ES-I3 (cell line): ENCODE data around the gene VSX1.

Source experiments
- H3K36me3 ChIP-seq: 2 replicates; pipeline ENCODE4 v1.6.1; 2013; ENCODE audit warnings: mild to moderate bottlenecking, low read length, control low read depth, moderate library complexity; ENCODE audit not compliant: insufficient read depth
- H3K4me1 ChIP-seq: 2 replicates; pipeline ENCODE4 v1.6.1; 2013; ENCODE audit warnings: mild to moderate bottlenecking, control low read depth, low read length; ENCODE audit not compliant: insufficient read depth
- H3K9ac ChIP-seq: 2 replicates; pipeline ENCODE4 v1.6.1; 2013; ENCODE audit warnings: low read depth, mild to moderate bottlenecking, low read length, moderate library complexity
- H3K9me3 ChIP-seq: 2 replicates; pipeline ENCODE4 v1.6.1; 2013; ENCODE audit warnings: mild to moderate bottlenecking, low read length, moderate library complexity; ENCODE audit not compliant: control insufficient read depth, insufficient read depth

The VSX1 gene

DNA sequence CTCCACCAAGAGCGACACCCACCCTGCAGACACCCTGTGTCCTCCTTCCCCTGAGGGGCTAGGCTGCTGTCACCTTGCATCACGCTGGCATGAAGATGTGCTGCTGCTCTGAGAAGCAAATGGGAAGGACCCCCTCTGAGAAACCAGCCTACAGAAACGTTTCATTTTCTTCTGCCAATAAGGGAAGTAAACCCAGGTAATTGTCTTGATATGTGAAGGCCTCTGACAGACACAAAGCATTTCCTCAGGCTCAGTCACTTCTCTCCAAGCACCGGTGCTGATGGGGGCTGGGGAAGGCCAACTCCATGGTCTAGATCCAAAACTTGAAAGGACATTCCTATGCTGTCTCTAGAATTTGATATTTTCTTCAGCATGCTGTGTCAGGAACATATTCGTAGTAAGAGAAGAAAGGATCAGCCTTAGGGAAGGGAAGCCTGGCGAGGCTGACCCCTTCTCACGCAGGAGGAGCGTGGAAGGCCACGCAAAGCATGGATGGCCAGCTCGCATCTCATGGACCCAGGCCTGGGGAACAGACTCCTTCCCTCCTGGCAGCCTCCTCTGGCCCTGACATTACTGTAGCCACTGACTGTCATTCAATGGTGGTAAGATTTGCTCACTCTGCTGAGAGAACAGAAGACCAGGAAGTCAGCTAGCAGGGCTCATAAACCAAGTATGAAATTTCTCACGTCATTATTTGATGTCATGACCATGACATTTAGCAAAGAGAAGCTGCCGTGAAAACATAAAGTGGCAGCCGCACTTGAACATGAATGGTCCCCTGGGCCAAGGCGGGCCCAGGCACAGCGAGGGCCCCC lies 44.4 kb downstream of the VSX1 start:
- Histone ChIP-seq H3K4me1 (no peaks in the 10 kb centered on the region), H3K36me3 (no peaks in the 10 kb centered on the region), H3K9ac (no peak overlapping the region), H3K9me3 (no peaks in the 10 kb centered on the region)

DNA sequence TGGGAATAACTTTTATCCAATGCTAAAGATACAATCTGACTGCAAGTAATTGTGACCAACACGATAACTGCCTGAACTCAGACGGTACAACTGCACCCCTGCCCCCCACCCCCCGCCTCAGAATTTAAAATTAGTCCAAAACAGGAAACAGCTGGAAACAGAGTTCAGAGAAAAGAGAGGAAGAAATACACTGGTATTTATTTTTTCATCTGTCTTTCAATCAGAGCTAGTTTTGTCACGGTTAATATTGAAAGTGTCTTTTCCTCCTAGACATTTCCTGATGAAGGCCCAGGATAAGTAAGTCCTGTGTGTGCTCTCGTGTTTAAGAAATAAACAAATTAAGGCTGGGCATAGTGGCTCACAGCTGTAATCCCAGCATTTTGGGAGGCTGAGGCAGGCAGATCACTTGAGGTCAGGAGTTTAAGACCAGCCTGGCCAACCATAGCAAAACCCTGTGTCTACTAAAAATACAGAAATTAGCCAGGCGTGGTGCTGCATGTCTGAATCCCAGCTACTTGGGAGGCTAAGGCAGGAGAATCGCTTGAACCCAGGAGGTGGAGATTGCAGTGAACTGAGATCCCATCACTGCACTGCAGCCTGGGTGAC lies 45.5 kb downstream of the VSX1 start:
- Histone ChIP-seq H3K9me3 (no peaks in the 10 kb centered on the region), H3K4me1 (no peaks in the 10 kb centered on the region), H3K9ac (no peak overlapping the region), H3K36me3 (no peaks in the 10 kb centered on the region)

DNA sequence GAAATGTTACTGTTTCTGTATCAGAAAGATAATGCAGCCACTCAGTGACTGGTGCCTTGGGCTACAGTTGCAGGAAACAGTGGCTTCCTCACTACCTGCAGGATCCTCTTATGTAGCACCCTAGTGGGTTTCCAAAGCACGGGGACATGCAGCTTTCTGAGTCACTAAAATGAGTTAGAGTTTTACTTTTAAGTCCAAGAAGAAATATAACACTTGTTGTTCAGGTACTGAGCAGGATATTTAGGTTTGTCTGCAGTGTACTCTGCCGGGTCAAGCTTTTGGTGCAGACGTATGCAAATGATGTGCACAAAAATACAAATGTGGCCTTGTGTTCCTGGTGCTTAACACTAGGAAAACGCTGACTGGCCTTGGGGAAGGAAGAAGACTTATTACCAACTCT lies 46.0 kb downstream of the VSX1 start:
- H3K36me3 ChIP-seq, result no peaks in the 10 kb centered on the region
- H3K9me3 ChIP-seq, result no peaks in the 10 kb centered on the region
- H3K9ac ChIP-seq, result no peak overlapping the region
- no peaks in the 10 kb centered on the region for H3K4me1 ChIP-seq

DNA sequence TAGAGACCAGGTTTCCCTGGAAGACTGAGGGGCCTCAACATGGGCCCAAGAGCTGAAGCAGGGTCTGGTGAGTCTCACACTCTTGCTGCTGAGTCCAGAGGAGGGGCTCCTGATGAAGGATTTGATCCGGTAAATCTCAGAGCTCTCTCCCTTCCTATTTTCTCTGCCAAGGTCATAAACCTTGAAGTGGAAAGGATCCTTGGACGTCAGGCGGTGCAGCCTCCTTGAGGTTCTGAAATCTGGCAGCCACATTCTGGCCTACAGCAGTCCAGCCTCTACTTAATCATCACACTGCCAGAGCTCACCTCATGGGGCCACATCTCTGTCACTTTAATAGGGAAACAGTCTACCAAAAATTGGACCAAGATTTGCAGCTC lies 48.0 kb downstream of the VSX1 start:
- Histone ChIP-seq H3K9ac (no peak overlapping the region), H3K36me3 (no peaks in the 10 kb centered on the region), H3K9me3 (no peaks in the 10 kb centered on the region), H3K4me1 (no peaks in the 10 kb centered on the region)

DNA sequence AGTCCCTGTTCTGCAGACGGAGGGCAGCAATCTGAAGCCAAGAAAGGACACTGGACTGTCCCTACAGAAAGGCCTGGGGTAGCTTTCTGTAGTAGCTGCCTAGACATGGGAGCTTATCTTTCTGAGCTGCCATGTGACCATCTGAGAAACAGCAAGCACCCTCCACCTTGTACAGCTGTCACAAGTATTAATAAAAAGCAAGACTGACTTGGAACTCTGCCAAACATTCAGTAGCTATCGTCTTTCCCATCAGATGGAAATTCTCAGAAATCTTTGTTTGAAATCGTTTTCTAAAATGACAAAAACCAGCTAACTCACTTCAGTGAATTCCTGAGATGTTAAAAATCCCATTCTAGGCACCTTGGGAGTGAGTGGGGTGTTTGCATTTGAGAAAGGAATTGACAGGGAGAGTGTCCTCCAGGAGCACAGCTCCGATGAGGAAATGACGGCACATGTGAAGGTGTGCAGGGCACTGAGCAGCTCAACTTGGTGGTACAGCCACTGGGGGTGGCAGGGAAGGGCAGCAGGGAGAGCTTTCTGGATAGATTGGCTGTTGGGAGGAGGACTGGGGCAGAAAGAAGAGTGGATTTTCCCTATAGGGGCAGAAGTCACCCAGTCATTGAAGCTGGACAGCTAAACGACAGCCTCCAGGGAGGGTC lies 48.5 kb downstream of the VSX1 start:
- no peak overlapping the region for H3K9ac ChIP-seq
- H3K9me3 ChIP-seq, result no peaks in the 10 kb centered on the region
- no peaks in the 10 kb centered on the region for H3K36me3 ChIP-seq
- H3K4me1 ChIP-seq, result no peaks in the 10 kb centered on the region

DNA sequence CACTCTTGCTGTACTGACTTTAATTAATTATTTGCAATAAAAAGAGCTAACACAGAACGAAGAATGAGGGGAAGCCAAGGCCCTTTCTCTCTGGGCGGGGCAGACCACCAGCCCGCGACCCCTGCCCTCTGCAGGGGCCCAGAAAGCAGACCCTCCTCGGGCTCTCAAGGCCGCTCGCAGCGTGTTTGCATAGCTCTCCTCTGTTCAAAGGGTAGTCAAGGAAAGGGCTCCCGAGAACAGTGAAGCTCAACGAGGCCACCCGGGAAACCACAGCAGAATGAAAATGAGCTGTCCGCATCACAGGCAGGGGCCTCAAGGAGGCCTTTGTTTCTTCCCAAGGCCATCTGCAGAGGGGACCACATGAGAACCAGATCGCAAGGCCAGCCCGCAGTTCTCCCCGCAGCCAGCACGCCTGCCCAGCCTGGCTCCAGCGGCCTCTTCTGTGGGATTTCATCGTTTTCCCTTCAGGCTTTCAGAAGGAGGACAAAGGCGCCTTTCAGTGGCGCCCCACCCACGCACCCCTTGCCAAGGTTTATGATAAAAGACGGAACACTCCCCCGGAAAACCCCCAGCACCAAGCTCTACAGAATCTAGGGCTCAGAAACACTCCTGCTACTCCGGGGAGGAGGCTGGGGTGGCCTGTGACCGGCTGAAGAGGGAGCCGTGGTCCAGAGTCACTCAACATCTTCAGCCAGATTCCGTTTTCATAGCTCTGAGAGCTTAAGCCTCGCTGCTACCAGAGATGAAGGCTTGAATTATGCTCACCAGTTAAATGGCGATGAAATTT lies 49.3 kb downstream of the VSX1 start:
- no peak overlapping the region for H3K9ac ChIP-seq
- H3K36me3 ChIP-seq, result no peaks in the 10 kb centered on the region
- no peaks in the 10 kb centered on the region for H3K4me1 ChIP-seq
- H3K9me3 ChIP-seq, result no peaks in the 10 kb centered on the region

DNA sequence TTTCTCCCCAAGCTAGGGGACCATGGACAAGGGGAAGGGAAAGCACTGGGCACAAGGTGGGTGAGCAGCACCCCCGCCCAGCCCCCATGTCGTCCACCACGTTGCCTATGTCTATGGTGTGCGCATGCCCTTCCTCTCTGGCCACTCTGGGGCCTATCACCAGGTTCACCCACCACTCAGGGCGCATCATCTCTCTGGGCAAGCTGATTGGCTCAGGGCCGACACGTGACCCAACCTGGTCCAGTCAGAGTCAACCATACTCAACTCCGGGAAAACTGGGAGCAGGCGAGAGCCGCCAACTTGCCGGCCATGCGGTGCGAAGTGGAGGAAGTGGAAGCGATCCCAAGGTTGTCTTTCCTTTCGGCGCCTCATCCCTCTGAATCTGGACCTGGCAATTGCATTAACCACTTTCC lies 49.9 kb downstream of the VSX1 start:
- Histone ChIP-seq H3K9me3 (no peaks in the 10 kb centered on the region), H3K9ac (no peak overlapping the region), H3K4me1 (no peaks in the 10 kb centered on the region), H3K36me3 (no peaks in the 10 kb centered on the region)

DNA sequence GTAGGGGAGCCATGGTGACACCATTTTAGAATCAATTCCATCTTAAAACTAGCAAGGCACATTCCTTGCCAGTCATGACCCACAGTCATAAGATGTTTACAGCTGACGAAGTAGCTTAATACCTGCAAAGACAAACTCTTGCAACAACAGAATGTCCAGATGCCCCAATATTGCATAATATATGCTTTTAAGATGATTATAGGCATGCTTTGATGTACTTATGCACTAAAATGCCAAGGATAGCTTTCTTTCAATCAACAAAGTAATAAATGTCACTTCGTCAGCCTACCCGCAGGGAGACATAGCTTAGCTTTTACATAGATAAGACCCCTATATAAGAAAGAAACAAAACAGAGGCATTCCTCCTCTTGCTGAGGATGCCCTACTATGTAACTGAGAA lies 50.7 kb downstream of the VSX1 start:
- H3K36me3 ChIP-seq, result no peaks in the 10 kb centered on the region; the same call in 1 of the 2 replicates
- H3K9me3 ChIP-seq, result no peaks in the 10 kb centered on the region
- H3K9ac ChIP-seq, result no peak overlapping the region
- no peaks in the 10 kb centered on the region for H3K4me1 ChIP-seq

DNA sequence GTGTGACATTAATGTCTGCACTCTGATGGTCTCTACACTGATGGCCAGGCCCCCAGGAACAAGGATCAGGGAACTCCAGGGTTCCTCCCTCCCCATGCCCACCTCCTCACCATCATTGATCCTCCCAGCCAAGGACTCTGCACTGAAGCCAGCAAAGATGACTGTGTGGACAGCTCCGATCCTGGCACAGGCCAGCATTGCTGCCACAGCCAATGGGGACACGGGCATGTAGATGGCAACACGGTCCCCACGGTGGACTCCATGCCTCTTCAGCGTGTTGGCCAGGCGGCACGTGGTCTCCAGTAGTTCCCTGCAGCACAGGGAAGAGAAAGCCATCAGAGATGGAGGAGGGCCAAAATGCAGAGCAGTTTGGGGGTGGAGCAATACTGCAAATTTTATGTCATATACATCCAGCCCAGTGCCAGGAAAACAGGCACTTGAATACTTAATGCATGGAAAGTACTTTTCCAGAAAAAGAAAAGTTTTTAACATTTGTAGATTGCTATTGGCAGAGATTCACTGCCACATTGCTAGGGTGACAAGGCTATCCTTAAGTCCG lies 51.2 kb downstream of the VSX1 start:
- H3K9ac ChIP-seq, result no peak overlapping the region
- H3K36me3 ChIP-seq, result no peaks in the 10 kb centered on the region; the same call in 1 of the 2 replicates
- no peaks in the 10 kb centered on the region for H3K4me1 ChIP-seq
- no peaks in the 10 kb centered on the region for H3K9me3 ChIP-seq

DNA sequence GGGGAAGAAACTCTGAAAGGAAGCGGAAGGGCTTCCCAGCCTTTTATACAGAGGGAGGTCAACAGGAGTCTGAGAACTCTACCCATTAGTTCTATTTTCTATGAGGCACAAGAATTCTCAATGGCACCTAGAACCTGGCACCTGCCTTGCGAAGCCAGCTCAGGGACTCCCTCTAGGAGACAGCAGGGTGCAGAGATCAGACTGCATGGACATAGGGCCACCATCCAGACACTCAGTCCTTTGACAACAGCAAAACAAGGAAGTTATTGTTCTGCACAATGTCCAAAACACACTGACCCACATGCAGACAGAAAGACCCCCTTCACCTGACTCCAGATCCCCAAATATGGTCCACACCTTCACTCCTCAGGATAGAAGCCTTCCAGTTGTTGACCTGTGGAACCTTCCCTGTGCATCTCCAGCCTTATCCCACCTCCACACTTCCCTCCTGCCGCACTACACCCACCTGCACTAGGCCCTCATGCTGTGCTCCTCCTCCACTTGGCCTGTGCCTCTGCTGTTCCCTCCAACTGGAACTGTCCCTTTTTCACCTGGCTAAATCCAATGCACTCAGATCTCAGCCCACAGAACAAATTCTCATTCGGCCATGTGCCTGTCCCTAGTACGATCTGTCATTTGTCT lies 51.8 kb downstream of the VSX1 start:
- Histone ChIP-seq H3K9ac (no peak overlapping the region), H3K9me3 (no peaks in the 10 kb centered on the region), H3K4me1 (no peaks in the 10 kb centered on the region), H3K36me3 (no peaks in the 10 kb centered on the region; the same call in 1 of the 2 replicates)

DNA sequence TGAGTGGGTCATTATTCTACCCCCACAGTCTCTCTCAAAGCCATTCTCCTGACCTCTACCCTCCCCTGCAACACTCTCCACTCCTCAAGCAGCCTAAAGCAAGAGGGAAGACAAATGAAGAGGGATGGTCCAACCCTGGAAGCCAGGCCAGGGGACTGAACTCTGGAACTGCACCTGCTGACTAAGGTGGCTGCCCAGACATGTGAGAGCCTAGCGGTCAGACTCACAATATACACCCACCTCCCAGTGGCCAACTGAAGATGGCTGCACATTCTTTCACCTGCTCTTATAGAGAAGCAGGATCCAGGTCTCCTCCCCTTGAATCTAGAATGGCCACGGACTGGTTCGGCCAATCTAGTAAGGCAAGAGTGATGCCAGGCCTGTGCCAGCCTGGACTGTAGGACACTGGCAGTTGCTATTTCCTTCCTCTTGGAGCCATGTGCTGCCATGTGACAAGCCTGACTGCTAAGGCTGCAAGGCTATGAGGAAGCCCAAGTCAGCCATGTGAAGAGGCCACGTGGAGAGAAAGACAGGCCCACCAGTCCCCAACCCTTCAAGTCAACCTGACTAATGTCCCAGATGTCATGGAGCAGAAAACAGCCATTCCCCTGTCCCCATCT lies 55.8 kb downstream of the VSX1 start:
- no peaks in the 10 kb centered on the region for H3K9me3 ChIP-seq
- no peaks in the 10 kb centered on the region; the same call in 1 of the 2 replicates for H3K36me3 ChIP-seq
- H3K4me1 ChIP-seq, result no peaks in the 10 kb centered on the region
- no peak overlapping the region for H3K9ac ChIP-seq
